ENCODE data around the gene FCRL3. TPM values are rescaled to one million over a fixed set of nuclear protein-coding genes. Genes with fewer than 3 reads are reported as not detected.

Gene FCRL3
- total and polyA plus RNA-seq, 2 experiments from 2014 or later = not detected

GRCh38 chr1:157702308-157702825 lies 1.8 kb upstream of the FCRL3 start:
- H2AFZ ChIP-seq = no peak overlapping the region
- H3K27me3 ChIP-seq = peaks cover 6% of the 10 kb centered on the region
- H3K4me3 ChIP-seq = no peak overlapping the region
- no peak overlapping the region for H3K27ac ChIP-seq
- WGBS (ENCODE audit: low lambda C conversion rate, missing lambda C conversion rate) = 92% methylated on average over 5 of the region's 5 CpGs
- H3K4me2 ChIP-seq = no peak overlapping the region
- H3K4me1 ChIP-seq (ENCODE audit: insufficient read depth) = no peaks in the 10 kb centered on the region
- no peaks in the 10 kb centered on the region for H3K9me2 ChIP-seq (replicated peaks; ENCODE audit: insufficient read depth)
- no peaks in the 10 kb centered on the region for H3K79me2 ChIP-seq
- TF ChIP-seq EZH2phosphoT487 (IDR thresholded peaks at IDR 0.05; ENCODE audit: low read depth, severe bottlenecking, unreplicated experiment) (no peak), EZH2 (IDR thresholded peaks at IDR 0.05; ENCODE audit: borderline replicate concordance) (no peak), CTCF (IDR thresholded peaks at IDR 0.05; ENCODE audit: poor library complexity) (no peak)
- no peaks in the 10 kb centered on the region for H4K20me1 ChIP-seq (ENCODE audit: insufficient read depth, poor library complexity, severe bottlenecking)
- no peak for DNase-seq (ENCODE audit: low spot score)
- H3K9me3 ChIP-seq (ENCODE audit: low read depth) = no peaks in the 10 kb centered on the region
- H3K36me3 ChIP-seq (replicated peaks; ENCODE audit: insufficient read depth, low read depth) = no peaks in the 10 kb centered on the region

GRCh38 chr1:157700305-157700704 lies 264 bp downstream of the FCRL3 start:
- TF ChIP-seq EZH2 (IDR thresholded peaks at IDR 0.05; ENCODE audit: borderline replicate concordance) = no peak
- TF ChIP-seq EZH2phosphoT487 (IDR thresholded peaks at IDR 0.05; ENCODE audit: low read depth, severe bottlenecking, unreplicated experiment) = no peak
- no peak for TF ChIP-seq CTCF (IDR thresholded peaks at IDR 0.05; ENCODE audit: poor library complexity)
- 94% methylated on average over 5 of the region's 5 CpGs for WGBS (ENCODE audit: low lambda C conversion rate, missing lambda C conversion rate)

GRCh38 chr1:157697781-157698569 lies 2.6 kb downstream of the FCRL3 start:
- Histone ChIP-seq H3K27ac (no peak overlapping the region), H3K4me3 (no peak overlapping the region), H3K4me2 (no peak overlapping the region), H3K36me3 (replicated peaks; ENCODE audit: insufficient read depth, low read depth) (no peaks in the 10 kb centered on the region), H3K9me3 (ENCODE audit: low read depth) (no peaks in the 10 kb centered on the region), H3K27me3 (peaks cover 6% of the 10 kb centered on the region), H4K20me1 (ENCODE audit: insufficient read depth, poor library complexity, severe bottlenecking) (no peaks in the 10 kb centered on the region), H3K9me2 (replicated peaks; ENCODE audit: insufficient read depth) (no peaks in the 10 kb centered on the region), H3K4me1 (ENCODE audit: insufficient read depth) (no peaks in the 10 kb centered on the region), H2AFZ (no peak overlapping the region), H3K79me2 (no peaks in the 10 kb centered on the region)
- no peak for DNase-seq (ENCODE audit: low spot score)
- TF ChIP-seq CTCF (IDR thresholded peaks at IDR 0.05; ENCODE audit: poor library complexity) = no peak
- TF ChIP-seq EZH2 (IDR thresholded peaks at IDR 0.05; ENCODE audit: borderline replicate concordance) = no peak
- no peak for TF ChIP-seq EZH2phosphoT487 (IDR thresholded peaks at IDR 0.05; ENCODE audit: low read depth, severe bottlenecking, unreplicated experiment)
- WGBS (ENCODE audit: low lambda C conversion rate, missing lambda C conversion rate) = 73% methylated on average over 4 of the region's 4 CpGs

More at GRCh38 chr1:157700305-157700704, 264 bp downstream of the FCRL3 start:
- Histone ChIP-seq H3K4me2 (no peak overlapping the region), H4K20me1 (ENCODE audit: insufficient read depth, poor library complexity, severe bottlenecking) (no peaks in the 10 kb centered on the region), H3K27me3 (peaks cover 6% of the 10 kb centered on the region), H3K9me2 (replicated peaks; ENCODE audit: insufficient read depth) (no peaks in the 10 kb centered on the region), H2AFZ (no peak overlapping the region), H3K4me1 (ENCODE audit: insufficient read depth) (no peaks in the 10 kb centered on the region), H3K4me3 (no peak overlapping the region), H3K27ac (no peak overlapping the region), H3K9me3 (ENCODE audit: low read depth) (no peaks in the 10 kb centered on the region), H3K79me2 (no peaks in the 10 kb centered on the region), H3K36me3 (replicated peaks; ENCODE audit: insufficient read depth, low read depth) (no peaks in the 10 kb centered on the region)
- no peak for DNase-seq (ENCODE audit: low spot score)
